ENCODE data around the gene TMEM184C. TPM values are rescaled to one million over a fixed set of nuclear protein-coding genes. Genes with fewer than 3 reads are reported as not detected.
A peak's percentile ranks its signal among the peaks of the same experiment; 100 is the strongest.

The TMEM184C gene
- total and polyA plus RNA-seq, 8 donors: 5.1 to 31.8 (median 9.7) TPM

GRCh38 chr4:147610686-147611085 lies 6.5 kb upstream of the TMEM184C start:
- Histone ChIP-seq H3K9me3 (no peaks in the 10 kb centered on the region), H3K4me1 (no peaks in the 10 kb centered on the region), H3K36me3 (no peaks in the 10 kb centered on the region), H3K27ac (no peak overlapping the region), H3K27me3 (no peaks in the 10 kb centered on the region), H3K4me3 (no peak overlapping the region)
- WGBS, 5 donors: 90 to 98% (median 92%) methylated on average over 1 of the region's 1 CpG
- intact Hi-C loops (cut with DNase I; ENCODE audit: low total_unique reads): no loop called here
- no peak for DNase-seq
- TF ChIP-seq POLR2A (IDR thresholded peaks at IDR 0.05) (no peak), EP300 (IDR thresholded peaks at IDR 0.05) (no peak), POLR2AphosphoS5 (IDR thresholded peaks at IDR 0.05) (no peak), CTCF (IDR thresholded peaks at IDR 0.05) (no peak)

- 26 to 36% (median 30%) methylated on average over 6 of the region's 6 CpGs for WGBS, 5 donors
- Histone ChIP-seq H3K27me3 (no peaks in the 10 kb centered on the region), H3K4me1 (peaks cover 32 to 48% (median 40%) of the 10 kb centered on the region in 4 donors), H3K36me3 (no peaks in the 10 kb centered on the region), H3K4me3 (peak overlapping the region; percentile 76 to 90 (median 84)), H3K27ac (peak overlapping the region in 4 of 5 donors; percentile 85 to 90 (median 87)), H3K9me3 (no peaks in the 10 kb centered on the region)
- intact Hi-C loops (cut with DNase I; ENCODE audit: low total_unique reads): no loop called here
- DNase-seq: no peak
- TF ChIP-seq CTCF (IDR thresholded peaks at IDR 0.05): no peak
- no peak for TF ChIP-seq POLR2A (IDR thresholded peaks at IDR 0.05)
- TF ChIP-seq POLR2AphosphoS5 (IDR thresholded peaks at IDR 0.05): no peak
- TF ChIP-seq EP300 (IDR thresholded peaks at IDR 0.05): no peak
Measured at GRCh38 chr4:147616849-147617172, 386 bp upstream of the TMEM184C start.

GRCh38 chr4:147617841-147618691 lies 869 bp downstream of the TMEM184C start:
- H3K4me3 ChIP-seq: peak overlapping the region; percentile 76 to 90 (median 84)
- WGBS, 5 donors: 8 to 12% (median 10%) methylated on average over 15 to 17 of the region's 17 CpGs

GRCh38 chr4:147620315-147620714 lies 3.1 kb downstream of the TMEM184C start:
- WGBS, 5 donors: 51 to 83% (median 61%) methylated on average over 2 of the region's 2 CpGs
- Histone ChIP-seq H3K36me3 (peaks cover 9 to 31% (median 29%) of the 10 kb centered on the region in 4 donors), H3K4me3 (peak overlapping the region in 1 of 4 donors; percentile 2), H3K9me3 (no peaks in the 10 kb centered on the region), H3K4me1 (peaks cover 33 to 61% (median 48%) of the 10 kb centered on the region in 4 donors), H3K27ac (no peak overlapping the region), H3K27me3 (no peaks in the 10 kb centered on the region)
- intact Hi-C loops (cut with DNase I; ENCODE audit: low total_unique reads): no loop called here
- no peak for DNase-seq
- TF ChIP-seq POLR2A (IDR thresholded peaks at IDR 0.05): no peak
- TF ChIP-seq CTCF (IDR thresholded peaks at IDR 0.05): no peak
- no peak for TF ChIP-seq POLR2AphosphoS5 (IDR thresholded peaks at IDR 0.05)
- no peak for TF ChIP-seq EP300 (IDR thresholded peaks at IDR 0.05)

More at GRCh38 chr4:147617841-147618691, 869 bp downstream of the TMEM184C start:
- TF ChIP-seq CTCF (IDR thresholded peaks at IDR 0.05): no peak
- no peak for TF ChIP-seq POLR2AphosphoS5 (IDR thresholded peaks at IDR 0.05)
- no peak for TF ChIP-seq EP300 (IDR thresholded peaks at IDR 0.05)
- no peak for TF ChIP-seq POLR2A (IDR thresholded peaks at IDR 0.05)
- Histone ChIP-seq H3K27me3 (no peaks in the 10 kb centered on the region), H3K9me3 (no peaks in the 10 kb centered on the region), H3K27ac (peak overlapping the region; percentile 85 to 90 (median 87)), H3K36me3 (peaks cover 0 to 11% (median 9%) of the 10 kb centered on the region in 4 donors), H3K4me1 (peaks cover 33 to 60% (median 48%) of the 10 kb centered on the region in 4 donors)
- no peak for DNase-seq
- intact Hi-C loops (cut with DNase I; ENCODE audit: low total_unique reads): no loop called here

All from stomach (tissue), 9 donors.